Uterus (tissue), 2 donors: Measurements from ENCODE around the gene SPTLC3.

ENCODE experiments used
- POLR2A ChIP-seq, 2 donors: fragments of 450-650 bp; IDR thresholded peaks; one replicate each; pipeline ENCODE4 v1.6.1; 2016; ENCODE audit warnings: antibody characterized with exemption in 2 of 2, mild to moderate bottlenecking in 1 of 2, moderate library complexity in 1 of 2
- TF ChIP-seq, protein P1 (sequence below), 4 experiments: fragments of 200-600 bp in 2 of 4; fragments of 450-650 bp in 2 of 4; sonication (generic) in 2 of 4; IDR thresholded peaks; one replicate each; pipeline ENCODE4 v1.5.1; 2016 to 2019; ENCODE audit warnings: antibody characterized with exemption in 4 of 4, mild to moderate bottlenecking in 2 of 4, moderate library complexity in 1 of 4

DNA sequence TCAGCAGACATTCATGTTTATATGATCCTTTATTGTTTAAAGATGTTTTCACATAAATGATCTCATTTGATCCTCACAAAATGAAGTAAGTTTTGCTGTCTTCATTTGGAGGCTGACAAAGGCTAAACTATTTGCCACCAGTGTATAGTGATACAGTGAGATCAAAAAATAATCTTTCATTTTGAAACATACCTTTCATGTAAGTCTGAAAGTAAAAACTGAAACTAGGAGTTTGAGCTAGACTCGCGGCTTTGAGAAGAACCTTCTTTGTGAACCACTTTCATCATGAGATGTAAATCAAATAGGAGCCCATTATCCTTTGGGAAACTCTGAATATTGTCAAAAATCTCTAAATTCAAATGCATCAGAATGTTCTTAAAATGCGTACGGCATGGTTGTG lies 40.3 kb upstream of the SPTLC3 start:
- TF ChIP-seq, protein P1, sequence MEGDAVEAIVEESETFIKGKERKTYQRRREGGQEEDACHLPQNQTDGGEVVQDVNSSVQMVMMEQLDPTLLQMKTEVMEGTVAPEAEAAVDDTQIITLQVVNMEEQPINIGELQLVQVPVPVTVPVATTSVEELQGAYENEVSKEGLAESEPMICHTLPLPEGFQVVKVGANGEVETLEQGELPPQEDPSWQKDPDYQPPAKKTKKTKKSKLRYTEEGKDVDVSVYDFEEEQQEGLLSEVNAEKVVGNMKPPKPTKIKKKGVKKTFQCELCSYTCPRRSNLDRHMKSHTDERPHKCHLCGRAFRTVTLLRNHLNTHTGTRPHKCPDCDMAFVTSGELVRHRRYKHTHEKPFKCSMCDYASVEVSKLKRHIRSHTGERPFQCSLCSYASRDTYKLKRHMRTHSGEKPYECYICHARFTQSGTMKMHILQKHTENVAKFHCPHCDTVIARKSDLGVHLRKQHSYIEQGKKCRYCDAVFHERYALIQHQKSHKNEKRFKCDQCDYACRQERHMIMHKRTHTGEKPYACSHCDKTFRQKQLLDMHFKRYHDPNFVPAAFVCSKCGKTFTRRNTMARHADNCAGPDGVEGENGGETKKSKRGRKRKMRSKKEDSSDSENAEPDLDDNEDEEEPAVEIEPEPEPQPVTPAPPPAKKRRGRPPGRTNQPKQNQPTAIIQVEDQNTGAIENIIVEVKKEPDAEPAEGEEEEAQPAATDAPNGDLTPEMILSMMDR (IDR thresholded peaks at IDR 0.05): no peak
- TF ChIP-seq POLR2A (IDR thresholded peaks at IDR 0.05): no peak
